Lower leg skin (tissue), 3 donors: ENCODE results near the gene CTBP2.

ENCODE experiments used
- POLR2A ChIP-seq, 2 donors: fragments of 450-650 bp; IDR thresholded peaks; one replicate each; pipeline ENCODE4 v1.6.1; 2016 to 2017; ENCODE audit warnings: antibody characterized with exemption in 2 of 2, mild to moderate bottlenecking in 1 of 2, moderate library complexity in 1 of 2
- TF ChIP-seq, protein P1 (sequence below), 3 donors: fragments of 450-650 bp; IDR thresholded peaks; one replicate each; pipeline ENCODE4 v1.5.1; 2016; ENCODE audit warnings: antibody characterized with exemption in 3 of 3, mild to moderate bottlenecking in 3 of 3, moderate library complexity in 2 of 3

GRCh38 chr10:125136087-125136486, 24.3 kb downstream of the CTBP2 start:
- TF ChIP-seq, protein P1, sequence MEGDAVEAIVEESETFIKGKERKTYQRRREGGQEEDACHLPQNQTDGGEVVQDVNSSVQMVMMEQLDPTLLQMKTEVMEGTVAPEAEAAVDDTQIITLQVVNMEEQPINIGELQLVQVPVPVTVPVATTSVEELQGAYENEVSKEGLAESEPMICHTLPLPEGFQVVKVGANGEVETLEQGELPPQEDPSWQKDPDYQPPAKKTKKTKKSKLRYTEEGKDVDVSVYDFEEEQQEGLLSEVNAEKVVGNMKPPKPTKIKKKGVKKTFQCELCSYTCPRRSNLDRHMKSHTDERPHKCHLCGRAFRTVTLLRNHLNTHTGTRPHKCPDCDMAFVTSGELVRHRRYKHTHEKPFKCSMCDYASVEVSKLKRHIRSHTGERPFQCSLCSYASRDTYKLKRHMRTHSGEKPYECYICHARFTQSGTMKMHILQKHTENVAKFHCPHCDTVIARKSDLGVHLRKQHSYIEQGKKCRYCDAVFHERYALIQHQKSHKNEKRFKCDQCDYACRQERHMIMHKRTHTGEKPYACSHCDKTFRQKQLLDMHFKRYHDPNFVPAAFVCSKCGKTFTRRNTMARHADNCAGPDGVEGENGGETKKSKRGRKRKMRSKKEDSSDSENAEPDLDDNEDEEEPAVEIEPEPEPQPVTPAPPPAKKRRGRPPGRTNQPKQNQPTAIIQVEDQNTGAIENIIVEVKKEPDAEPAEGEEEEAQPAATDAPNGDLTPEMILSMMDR (IDR thresholded peaks at IDR 0.05), result no peak
- TF ChIP-seq POLR2A (IDR thresholded peaks at IDR 0.05), result no peak
